Central memory CD8-positive, alpha-beta T cell (primary cell): Measurements from ENCODE around the gene GSC2.

Experiments used
- ATAC-seq: fragments of 150-1000 bp; cut with Tn5 transposase; replicated peaks from 2 replicates; pipeline ENCODE4 v1.10.0; 2022; ENCODE audit warnings: mild to moderate bottlenecking, moderate FRiP score, moderate number of reproducible peaks; ENCODE audit not compliant: poor library complexity, severe bottlenecking; ENCODE audit errors: extremely low read depth
- DNase-seq, 2 donors: peaks; one replicate each; pipeline ENCODE4 v3.0.0; 2021; ENCODE audit warnings: low spot score in 2 of 2
- H3K27ac Mint-ChIP-seq: one replicate; pipeline ENCODE4 v1.8.0; 2022; ENCODE audit warnings: low read depth, mild to moderate bottlenecking, moderate library complexity, mixed read lengths
- H3K27me3 Mint-ChIP-seq: one replicate; pipeline ENCODE4 v1.8.0; 2022; ENCODE audit warnings: mixed read lengths
- H3K36me3 Mint-ChIP-seq: one replicate; pipeline ENCODE4 v1.8.0; 2022; ENCODE audit warnings: mild to moderate bottlenecking, moderate library complexity, mixed read lengths; ENCODE audit not compliant: insufficient read depth
- H3K4me1 Mint-ChIP-seq: one replicate; pipeline ENCODE4 v1.8.0; 2022; ENCODE audit warnings: mixed read lengths
- H3K4me3 Mint-ChIP-seq: one replicate; pipeline ENCODE4 v1.8.0; 2022; ENCODE audit warnings: mild to moderate bottlenecking, moderate library complexity, mixed read lengths
- H3K9me3 Mint-ChIP-seq: one replicate; pipeline ENCODE4 v1.8.0; 2022; ENCODE audit warnings: mixed read lengths

The GSC2 gene

GRCh38 chr22:19175026-19175601 is 25.0 kb upstream of the GSC2 start:
- no peak overlapping the region for H3K4me3 Mint-ChIP-seq
- peaks cover 30% of the 10 kb centered on the region for H3K4me1 Mint-ChIP-seq
- no peaks in the 10 kb centered on the region for H3K9me3 Mint-ChIP-seq
- peaks cover 4% of the 10 kb centered on the region for H3K27me3 Mint-ChIP-seq
- no peak for DNase-seq
- H3K27ac Mint-ChIP-seq, result no peak overlapping the region
- H3K36me3 Mint-ChIP-seq, result peaks cover 14% of the 10 kb centered on the region
- no peak for ATAC-seq

GRCh38 chr22:19174106-19175025 is 24.3 kb upstream of the GSC2 start:
- no peaks in the 10 kb centered on the region for H3K9me3 Mint-ChIP-seq
- peaks cover 14% of the 10 kb centered on the region for H3K36me3 Mint-ChIP-seq
- H3K4me3 Mint-ChIP-seq, result no peak overlapping the region
- peaks cover 35% of the 10 kb centered on the region for H3K4me1 Mint-ChIP-seq
- H3K27me3 Mint-ChIP-seq, result peaks cover 11% of the 10 kb centered on the region
- ATAC-seq (no peak), DNase-seq (no peak)
- H3K27ac Mint-ChIP-seq, result no peak overlapping the region

DNA sequence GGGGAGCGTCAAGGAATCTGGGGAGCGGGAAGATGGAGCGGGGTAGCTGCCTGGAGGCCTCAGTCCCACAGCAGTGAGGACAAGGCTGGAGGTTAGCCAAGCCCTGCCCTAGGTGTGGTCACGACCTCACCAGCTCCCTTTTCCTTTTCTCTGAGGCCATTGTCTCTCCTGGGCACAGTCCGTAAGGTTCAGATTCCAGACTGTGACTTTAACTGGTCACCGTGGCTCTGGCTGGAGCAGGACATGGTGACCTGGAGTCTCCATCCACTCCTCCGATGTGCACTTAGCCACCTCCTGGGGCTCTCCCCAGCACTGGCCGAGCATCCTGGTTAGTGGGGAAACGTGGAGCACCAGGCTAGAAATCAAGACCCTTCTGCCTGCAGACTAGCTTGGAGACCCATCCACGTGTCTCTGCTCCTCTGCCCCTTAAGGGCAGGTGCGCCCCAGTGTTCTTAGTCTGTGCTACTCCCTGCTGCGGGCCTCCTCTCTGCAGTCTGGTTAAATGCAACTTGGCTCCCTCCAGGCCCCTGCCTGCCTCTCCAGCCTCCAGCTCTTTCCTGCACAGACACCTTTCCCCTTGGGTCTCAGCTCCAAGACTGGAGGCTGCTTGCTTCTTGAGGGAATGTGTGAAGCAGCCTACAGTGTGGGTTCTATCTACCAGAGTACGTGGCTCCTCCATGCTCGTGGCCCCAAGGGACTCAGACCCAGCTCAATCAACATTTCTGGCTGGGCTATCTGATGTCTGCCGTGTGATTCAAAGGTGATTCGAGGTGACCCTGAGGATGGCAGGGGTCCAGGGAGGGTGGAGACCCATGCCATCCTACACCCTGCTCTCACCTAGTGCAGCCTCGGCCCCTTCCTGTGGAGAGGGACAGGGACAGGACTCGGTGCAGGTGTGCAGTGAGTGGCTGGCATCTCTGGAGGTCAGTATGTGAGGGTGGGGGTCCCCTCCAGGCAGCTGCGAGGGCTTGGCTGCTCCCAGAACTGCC is 23.2 kb upstream of the GSC2 start:
- peaks cover 42% of the 10 kb centered on the region for H3K4me1 Mint-ChIP-seq
- no peaks in the 10 kb centered on the region for H3K9me3 Mint-ChIP-seq
- H3K27me3 Mint-ChIP-seq, result peaks cover 22% of the 10 kb centered on the region
- peaks cover 14% of the 10 kb centered on the region for H3K36me3 Mint-ChIP-seq
- peak overlapping the region; percentile 89 for H3K4me3 Mint-ChIP-seq
- ATAC-seq (no peak), DNase-seq (no peak)
- peak overlapping the region; percentile 91 for H3K27ac Mint-ChIP-seq

- ATAC-seq (no peak), DNase-seq (no peak)
- Mint-ChIP-seq H3K36me3 (peaks cover 12% of the 10 kb centered on the region), H3K9me3 (no peaks in the 10 kb centered on the region), H3K27ac (peak overlapping the region; percentile 91), H3K4me1 (peaks cover 42% of the 10 kb centered on the region), H3K27me3 (peaks cover 31% of the 10 kb centered on the region), H3K4me3 (peak overlapping the region; percentile 89)
These were observed 22.3 kb upstream of the GSC2 start for GRCh38 chr22:19172213-19173046.

- ATAC-seq (no peak), DNase-seq (no peak)
- peaks cover 42% of the 10 kb centered on the region for H3K4me1 Mint-ChIP-seq
- H3K36me3 Mint-ChIP-seq, result peaks cover 11% of the 10 kb centered on the region
- no peak overlapping the region for H3K27ac Mint-ChIP-seq
- H3K4me3 Mint-ChIP-seq, result peak overlapping the region; percentile 89
- H3K9me3 Mint-ChIP-seq, result no peaks in the 10 kb centered on the region
- peaks cover 42% of the 10 kb centered on the region for H3K27me3 Mint-ChIP-seq
These were observed 19.8 kb upstream of the GSC2 start for GRCh38 chr22:19169947-19170318.

- Mint-ChIP-seq H3K27ac (no peak overlapping the region), H3K9me3 (no peaks in the 10 kb centered on the region), H3K4me1 (peaks cover 42% of the 10 kb centered on the region), H3K27me3 (peaks cover 42% of the 10 kb centered on the region), H3K36me3 (peaks cover 11% of the 10 kb centered on the region), H3K4me3 (peak overlapping the region; percentile 89)
- DNase-seq, result no peak
- ATAC-seq, result no peak
These were observed 19.2 kb upstream of the GSC2 start for GRCh38 chr22:19169002-19169946.

DNA sequence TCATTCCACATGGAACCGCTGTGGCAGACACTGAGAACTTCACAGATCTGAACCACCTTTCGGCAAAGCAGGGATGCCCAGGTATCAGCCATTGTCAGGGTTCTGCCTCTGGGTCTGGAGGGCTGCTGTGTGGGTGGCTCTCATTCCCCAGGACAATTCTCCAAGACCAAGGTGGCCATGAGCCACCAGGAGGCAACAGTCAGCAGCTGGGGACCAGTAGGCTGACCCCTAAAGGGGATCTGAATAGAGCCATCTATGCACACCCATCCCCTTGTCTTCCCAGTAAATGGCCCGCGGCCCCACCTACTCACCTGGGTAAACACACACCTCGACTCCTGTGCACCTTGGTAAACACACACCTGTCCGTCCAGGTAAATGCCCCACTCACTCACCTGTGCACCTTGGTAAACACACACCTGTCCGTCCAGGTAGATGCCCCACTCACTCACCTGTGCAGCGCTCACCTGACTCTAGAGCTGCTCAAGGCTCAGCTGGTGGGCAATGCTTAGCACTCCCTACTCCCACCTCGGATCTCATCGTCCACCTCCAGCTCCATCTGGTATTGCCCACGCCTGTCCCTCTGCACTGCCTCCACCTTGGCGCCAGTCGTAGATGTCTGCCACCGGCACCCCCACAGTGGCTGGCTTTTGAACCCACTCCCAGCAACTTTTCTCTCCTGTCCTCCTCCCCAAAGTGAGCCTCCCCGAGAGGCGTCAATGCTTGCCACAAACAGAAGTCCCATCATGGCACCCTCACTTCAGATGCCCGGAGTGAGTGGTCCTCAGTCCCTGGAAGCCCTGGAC is 18.2 kb upstream of the GSC2 start:
- peaks cover 11% of the 10 kb centered on the region for H3K36me3 Mint-ChIP-seq
- peaks cover 37% of the 10 kb centered on the region for H3K4me1 Mint-ChIP-seq
- no peaks in the 10 kb centered on the region for H3K9me3 Mint-ChIP-seq
- H3K27me3 Mint-ChIP-seq, result peaks cover 49% of the 10 kb centered on the region
- H3K27ac Mint-ChIP-seq, result no peak overlapping the region
- H3K4me3 Mint-ChIP-seq, result no peak overlapping the region
- DNase-seq (no peak), ATAC-seq (no peak)

- no peak for DNase-seq
- Mint-ChIP-seq H3K9me3 (no peaks in the 10 kb centered on the region), H3K27ac (no peak overlapping the region), H3K36me3 (peaks cover 11% of the 10 kb centered on the region), H3K27me3 (peaks cover 51% of the 10 kb centered on the region), H3K4me1 (peaks cover 27% of the 10 kb centered on the region), H3K4me3 (no peak overlapping the region)
- no peak for ATAC-seq
These were observed 17.2 kb upstream of the GSC2 start for GRCh38 chr22:19167106-19167869.

- Mint-ChIP-seq H3K4me1 (peaks cover 23% of the 10 kb centered on the region), H3K27me3 (peaks cover 51% of the 10 kb centered on the region), H3K36me3 (peaks cover 8% of the 10 kb centered on the region), H3K27ac (no peak overlapping the region), H3K9me3 (no peaks in the 10 kb centered on the region), H3K4me3 (no peak overlapping the region)
- DNase-seq, result no peak
- ATAC-seq, result no peak
These were observed 16.3 kb upstream of the GSC2 start for GRCh38 chr22:19166421-19166820.

- no peak overlapping the region for H3K4me3 Mint-ChIP-seq
- H3K4me1 Mint-ChIP-seq, result peaks cover 8% of the 10 kb centered on the region
- DNase-seq, result no peak
- no peaks in the 10 kb centered on the region for H3K36me3 Mint-ChIP-seq
- ATAC-seq, result no peak
- H3K27ac Mint-ChIP-seq, result no peak overlapping the region
- H3K9me3 Mint-ChIP-seq, result no peaks in the 10 kb centered on the region
- peaks cover 40% of the 10 kb centered on the region for H3K27me3 Mint-ChIP-seq
These were observed 14.3 kb upstream of the GSC2 start for GRCh38 chr22:19164425-19164824.
